T47D (cell line): Measurements from ENCODE around the gene HP1BP3.
"Not testable (repeated sequence)": the region's sequence is repeated elsewhere in the genome, so short reads cannot be mapped to it uniquely, and the experiment has no call there.

Experiments used
- DNase-seq, 2 experiments: peaks; one replicate each; pipeline versions ENCODE4 v3.0.0 to v3.0.0-alpha.2; 2011 to 2012; ENCODE audit warnings: low read depth in 1 of 2, low spot score in 1 of 2
- JUND ChIP-seq: IDR thresholded peaks from 2 replicates; pipeline ENCODE4 v1.6.1; 2012; ENCODE audit warnings: low read depth
- in situ Hi-C: cut with HindIII; loops from 2 replicates; pipeline ENCODE4 v1.10.0; 2016; ENCODE audit warnings: low sequenced_read_pairs, low pct_unique_long_range_greater_than_20kb

The HP1BP3 gene

GRCh38 chr1:20790785-20791184, 3.7 kb upstream of the HP1BP3 start:
- DNase-seq = no peak
- in situ Hi-C loops = no loop called here
- no peak for TF ChIP-seq JUND

GRCh38 chr1:20789598-20789997, 2.5 kb upstream of the HP1BP3 start:
- in situ Hi-C loops, DNase-seq: not testable (repeated sequence)

- peak in 1 of 2 experiments; percentile 8 for DNase-seq
- in situ Hi-C loops = no loop called here
- no peak for TF ChIP-seq JUND
Measured at GRCh38 chr1:20787840-20788795, 1.0 kb upstream of the HP1BP3 start.

GRCh38 chr1:20786253-20787028, 666 bp downstream of the HP1BP3 start:
- peak; percentile 58 to 94 for DNase-seq
- TF ChIP-seq JUND = no peak
- in situ Hi-C loops = no loop called here

GRCh38 chr1:20785907-20786252, 1.2 kb downstream of the HP1BP3 start:
- in situ Hi-C loops = no loop called here
- DNase-seq = no peak
- no peak for TF ChIP-seq JUND

GRCh38 chr1:20775700-20776099, 11.4 kb downstream of the HP1BP3 start:
- in situ Hi-C loops = no loop called here
- no peak for DNase-seq
- TF ChIP-seq JUND = no peak

GRCh38 chr1:20771780-20772179, 15.3 kb downstream of the HP1BP3 start:
- no peak for DNase-seq
- TF ChIP-seq JUND = no peak
- in situ Hi-C loops = no loop called here

GRCh38 chr1:20770314-20771087, 16.6 kb downstream of the HP1BP3 start:
- TF ChIP-seq JUND = no peak
- in situ Hi-C loops = no loop called here
- DNase-seq = no peak

GRCh38 chr1:20767271-20767670, 19.8 kb downstream of the HP1BP3 start:
- DNase-seq = no peak
- TF ChIP-seq JUND = no peak
- in situ Hi-C loops = no loop called here

GRCh38 chr1:20763417-20763816, 23.7 kb downstream of the HP1BP3 start:
- TF ChIP-seq JUND = no peak
- no peak for DNase-seq
- in situ Hi-C loops = no loop called here

- DNase-seq = no peak
- in situ Hi-C loops = no loop called here
- TF ChIP-seq JUND = no peak
Measured at GRCh38 chr1:20760322-20760721, 26.8 kb downstream of the HP1BP3 start.

- in situ Hi-C loops = no loop called here
- DNase-seq = no peak
Measured at GRCh38 chr1:20753589-20753988, 33.5 kb downstream of the HP1BP3 start.

More at GRCh38 chr1:20753589-20753988, 33.5 kb downstream of the HP1BP3 start:
- TF ChIP-seq JUND = no peak
